GM18517 (cell line): ENCODE measurements around the gene BDKRB2.

ENCODE experiments used
- ATAC-seq: cut with Tn5 transposase; IDR thresholded peaks from one replicate; pipeline ENCODE4 v1.9.1; 2021; ENCODE audit warnings: mild to moderate bottlenecking, moderate library complexity; ENCODE audit not compliant: unreplicated experiment

The BDKRB2 gene

GRCh38 chr14:96176275-96176674 lies 28.4 kb upstream of the BDKRB2 start:
- ATAC-seq = no peak

GRCh38 chr14:96176811-96177211 lies 27.8 kb upstream of the BDKRB2 start:
- no peak for ATAC-seq

GRCh38 chr14:96177766-96178375 lies 26.8 kb upstream of the BDKRB2 start:
- ATAC-seq = no peak

- ATAC-seq = no peak
Observed at GRCh38 chr14:96178461-96179321, 25.9 kb upstream of the BDKRB2 start.

- ATAC-seq = no peak
Observed at GRCh38 chr14:96180043-96180874, 24.4 kb upstream of the BDKRB2 start.

- no peak for ATAC-seq
Observed at GRCh38 chr14:96181186-96182056, 23.2 kb upstream of the BDKRB2 start.

- no peak for ATAC-seq
Observed at GRCh38 chr14:96182546-96182945, 22.1 kb upstream of the BDKRB2 start.

GRCh38 chr14:96184737-96185136 lies 19.9 kb upstream of the BDKRB2 start:
- ATAC-seq = no peak

- no peak for ATAC-seq
Observed at GRCh38 chr14:96187216-96188031, 17.2 kb upstream of the BDKRB2 start.

- ATAC-seq = peak; percentile 61
Observed at GRCh38 chr14:96189281-96189711, 15.3 kb upstream of the BDKRB2 start.

GRCh38 chr14:96191353-96191752 lies 13.3 kb upstream of the BDKRB2 start:
- no peak for ATAC-seq

GRCh38 chr14:96191841-96192462 lies 12.7 kb upstream of the BDKRB2 start:
- ATAC-seq = no peak

GRCh38 chr14:96192975-96193805 lies 11.4 kb upstream of the BDKRB2 start:
- ATAC-seq = no peak

- no peak for ATAC-seq
Observed at GRCh38 chr14:96194262-96194656, 10.4 kb upstream of the BDKRB2 start.

GRCh38 chr14:96194657-96195431 lies 9.8 kb upstream of the BDKRB2 start:
- ATAC-seq = no peak

GRCh38 chr14:96195441-96196081 lies 9.1 kb upstream of the BDKRB2 start:
- ATAC-seq = no peak
